Measurements from ENCODE around the gene PAIP1.
"Not testable (repeated sequence)": the region's sequence is repeated elsewhere in the genome, so short reads cannot be mapped to it uniquely, and the experiment has no call there.

GRCh38 chr5:43580402-43581210, 23.7 kb upstream of the PAIP1 start:
- not testable (repeated sequence) for TF ChIP-seq CTCF (IDR thresholded peaks at IDR 0.05 in 8 of 11, conservative IDR thresholded peaks at IDR 0.05 in 3 of 11); POLR2A (IDR thresholded peaks at IDR 0.05)
